A375 (cell line): ENCODE data around the gene VSIG10. TPM values are rescaled to one million over a fixed set of nuclear protein-coding genes. Genes with fewer than 3 reads are reported as not detected.

ENCODE experiments used
- small RNA-seq: library from RNA; depleted of rRNA; stranded (forward); fragments of <200 nt; gene quantifications from one replicate; pipeline ENCODE3, GENCODE V24; 2014
- total RNA-seq: library from RNA; depleted of rRNA; stranded (reverse); fragments of >200 nt; shearing (Covaris generic); gene quantifications from 2 replicates; pipeline ENCODE4 v1.2.3, GENCODE V29; 2014; rRNA removed

Gene VSIG10
- 19.3 and 25.7 TPM in 2 replicates for total RNA-seq

GRCh38 chr12:118103601-118104382 is at the start of gene VSIG10:
VSIG10 (minus strand) TSS chr12:118104011; CDS start chr12:118103671, 340 bp downstream.

DNA sequence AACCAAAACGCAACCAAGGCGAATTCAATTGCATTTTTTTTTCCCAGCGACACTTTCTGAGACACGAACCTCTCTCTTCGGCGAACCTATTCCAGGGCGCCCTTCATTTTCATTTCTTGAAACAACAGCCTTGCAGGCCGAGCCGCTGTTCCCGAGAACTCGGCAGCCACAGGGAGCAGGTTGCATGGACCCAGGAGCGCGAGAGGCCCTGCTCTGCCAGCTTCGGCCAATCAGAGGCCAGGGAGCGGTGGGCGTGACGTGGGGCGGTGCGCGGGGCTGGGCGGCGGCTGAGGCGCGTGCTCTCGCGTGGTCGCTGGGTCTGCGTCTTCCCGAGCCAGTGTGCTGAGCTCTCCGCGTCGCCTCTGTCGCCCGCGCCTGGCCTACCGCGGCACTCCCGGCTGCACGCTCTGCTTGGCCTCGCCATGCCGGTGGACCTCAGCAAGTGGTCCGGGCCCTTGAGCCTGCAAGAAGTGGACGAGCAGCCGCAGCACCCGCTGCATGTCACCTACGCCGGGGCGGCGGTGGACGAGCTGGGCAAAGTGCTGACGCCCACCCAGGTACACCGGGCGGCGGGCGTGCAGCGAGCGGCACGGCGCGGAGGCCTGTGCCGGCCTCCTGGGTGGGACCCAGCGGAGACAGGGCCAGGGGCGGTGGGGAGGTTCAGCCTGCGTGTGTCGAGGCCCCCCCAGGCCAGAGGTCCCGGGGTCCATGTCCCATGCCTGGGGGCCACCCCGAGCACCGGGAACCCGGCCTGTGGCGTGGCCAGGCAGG is 32.2 kb upstream of the VSIG10 start, which contains the start of gene PEBP1:
PEBP1 (plus strand) TSS at position 337 of the 771 bp plus-strand sequence; CDS start at position 423, 86 bp downstream.

GRCh38 chr12:118061011-118061872 is 42.6 kb downstream of the VSIG10 start, which contains the start of gene WSB2:
WSB2 (minus strand) TSS chr12:118061179; CDS start chr12:118061048, 131 bp downstream.

DNA sequence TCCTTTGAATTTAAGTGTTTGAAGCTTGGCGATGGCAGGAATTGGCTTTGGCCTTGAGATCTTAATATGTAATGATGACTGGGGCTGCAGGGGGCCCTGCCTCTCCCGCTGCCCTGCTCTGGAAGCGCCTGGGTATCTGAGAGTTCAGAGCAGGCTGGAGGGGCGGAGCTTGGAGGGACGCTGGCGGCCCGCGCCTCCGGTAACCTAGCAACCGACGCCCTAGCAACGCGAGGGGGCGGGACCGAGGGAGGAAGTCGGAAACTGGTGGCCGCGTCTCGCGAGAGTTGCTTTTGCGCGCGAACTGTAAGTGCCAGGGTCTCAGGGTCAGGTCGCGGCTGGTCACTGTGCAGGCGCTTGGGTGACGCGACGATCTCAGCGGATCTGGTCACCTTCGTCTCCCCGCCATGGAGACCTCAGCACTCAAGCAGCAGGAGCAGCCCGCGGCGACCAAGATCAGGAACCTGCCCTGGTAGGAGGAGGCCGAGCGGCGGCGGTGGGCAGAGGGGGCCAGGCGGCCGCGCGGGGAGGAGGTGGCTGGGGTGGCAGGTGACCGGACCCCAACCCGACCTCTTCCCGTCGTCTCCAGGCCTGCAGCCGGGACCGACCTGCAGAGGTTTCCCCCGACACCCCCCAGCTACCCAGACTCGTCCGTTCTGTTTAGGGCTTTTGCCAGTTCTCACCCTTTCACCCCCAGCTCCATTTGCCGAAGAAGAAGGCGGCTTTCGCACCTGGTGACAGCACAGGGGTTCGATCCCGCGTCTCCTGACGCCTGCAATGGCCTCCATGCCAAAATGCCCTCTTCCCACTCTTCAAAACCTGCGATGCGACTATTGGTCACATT is 87.2 kb downstream of the VSIG10 start, which contains the start of gene RFC5:
RFC5 (plus strand) TSS at position 280 of the 841 bp plus-strand sequence; CDS start at position 405, 125 bp downstream.

Small RNAs within 50 kb of the gene (small RNA-seq; reads per million reads assigned to genes)
- gene AC131159.1: not detected

Other genes with a start within 250 kb of the VSIG10 start
- 0.08 TPM in 2 replicates for gene KSR2, start 135.0 kb downstream of the VSIG10 start, total RNA-seq
- 58.3 and 76.0 TPM in 2 replicates for gene RFC5, start 87.3 kb downstream of the VSIG10 start, total RNA-seq
- 84.9 and 89.7 TPM in 2 replicates for gene WSB2, start 42.8 kb downstream of the VSIG10 start, total RNA-seq
- gene PEBP1, start 32.1 kb upstream of the VSIG10 start, total RNA-seq: 142 and 154 TPM in 2 replicates